Activated CD8-positive, alpha-beta memory T cell treated with anti-CD3 and anti-CD28 coated beads for 36 hours (primary cell): ENCODE results near the gene SMCO4. TPM values are rescaled to one million over a fixed set of nuclear protein-coding genes. Genes with fewer than 3 reads are reported as not detected.

ENCODE experiments used
- total RNA-seq, 2 experiments: library from RNA; stranded (reverse); gene quantifications; one replicate each; pipeline ENCODE4 v1.2.3, GENCODE V29; 2021

The SMCO4 gene
- total RNA-seq, 2 experiments from 2014 or later: 13.5 to 13.8 TPM

Other genes starting within 250 kb of the SMCO4 start
- gene DEUP1, start 212.6 kb downstream of the SMCO4 start, total RNA-seq: not detected
- 10 to 100 TPM; 24.6 to 25.8 TPM for gene CEP295, start 118.3 kb upstream of the SMCO4 start, total RNA-seq
- gene TAF1D, start 198.1 kb upstream of the SMCO4 start, total RNA-seq: 100 to 1,000 TPM; 284 to 296 TPM
- 10 to 100 TPM; 13.4 to 15.0 TPM for gene C11orf54, start 198.3 kb upstream of the SMCO4 start, total RNA-seq
- gene MED17, start 240.9 kb upstream of the SMCO4 start, total RNA-seq: 10 to 100 TPM; 36.3 to 42.1 TPM